ENCODE data around the gene ANKRD53. TPM values are rescaled to one million over a fixed set of nuclear protein-coding genes. Genes with fewer than 3 reads are reported as not detected.
A peak's percentile ranks its signal among the peaks of the same experiment; 100 is the strongest.

The ANKRD53 gene
- total RNA-seq, 1 donor from 2014 or later = 1.2 TPM

- DNase-seq (ENCODE audit: low spot score in 2 of 2) = no peak
- no peak for FAIRE-seq
Observed at GRCh38 chr2:70943205-70943871, 35.1 kb upstream of the ANKRD53 start.

- no peak for DNase-seq (ENCODE audit: low spot score in 2 of 2)
- FAIRE-seq = no peak
Observed at GRCh38 chr2:70944111-70944690, 34.2 kb upstream of the ANKRD53 start.

GRCh38 chr2:70946832-70947442 lies 31.5 kb upstream of the ANKRD53 start:
- peak in 1 of 2 donors; percentile 46 for DNase-seq (ENCODE audit: low spot score in 2 of 2)
- no peak for FAIRE-seq

- DNase-seq (ENCODE audit: low spot score in 2 of 2) (no peak), FAIRE-seq (no peak)
Observed at GRCh38 chr2:70947556-70948184, 30.8 kb upstream of the ANKRD53 start.

- FAIRE-seq (no peak), DNase-seq (ENCODE audit: low spot score in 2 of 2) (peak; percentile 44 to 72)
Observed at GRCh38 chr2:70948337-70949003, 30.0 kb upstream of the ANKRD53 start.

- DNase-seq (ENCODE audit: low spot score in 2 of 2) = no peak
- no peak for FAIRE-seq
Observed at GRCh38 chr2:70949086-70949485, 29.3 kb upstream of the ANKRD53 start.

GRCh38 chr2:70954886-70955285 lies 23.5 kb upstream of the ANKRD53 start:
- DNase-seq (ENCODE audit: low spot score in 2 of 2) (no peak), FAIRE-seq (no peak)

GRCh38 chr2:70956141-70956540 lies 22.3 kb upstream of the ANKRD53 start:
- DNase-seq (ENCODE audit: low spot score in 2 of 2) (no peak), FAIRE-seq (no peak)

GRCh38 chr2:70957798-70958197 lies 20.6 kb upstream of the ANKRD53 start:
- no peak for DNase-seq (ENCODE audit: low spot score in 2 of 2)
- no peak for FAIRE-seq

- FAIRE-seq (no peak), DNase-seq (ENCODE audit: low spot score in 2 of 2) (no peak)
Observed at GRCh38 chr2:70958759-70959158, 19.7 kb upstream of the ANKRD53 start.

- FAIRE-seq = no peak
- DNase-seq (ENCODE audit: low spot score in 2 of 2) = no peak
Observed at GRCh38 chr2:70959271-70959761, 19.1 kb upstream of the ANKRD53 start.

GRCh38 chr2:70959851-70960832 lies 18.3 kb upstream of the ANKRD53 start:
- DNase-seq (ENCODE audit: low spot score in 2 of 2) = no peak
- FAIRE-seq = no peak

GRCh38 chr2:70960833-70961647 lies 17.4 kb upstream of the ANKRD53 start:
- no peak for DNase-seq (ENCODE audit: low spot score in 2 of 2)
- FAIRE-seq = no peak

- DNase-seq (ENCODE audit: low spot score in 2 of 2) (no peak), FAIRE-seq (no peak)
Observed at GRCh38 chr2:70961648-70961994, 16.8 kb upstream of the ANKRD53 start.

- FAIRE-seq = no peak
- no peak for DNase-seq (ENCODE audit: low spot score in 2 of 2)
Observed at GRCh38 chr2:70962211-70962884, 16.1 kb upstream of the ANKRD53 start.

GRCh38 chr2:70962885-70963878 lies 15.2 kb upstream of the ANKRD53 start:
- no peak for FAIRE-seq
- DNase-seq (ENCODE audit: low spot score in 2 of 2) = no peak

GRCh38 chr2:70964133-70964532 lies 14.3 kb upstream of the ANKRD53 start:
- FAIRE-seq (no peak), DNase-seq (ENCODE audit: low spot score in 2 of 2) (no peak)
